Thoracic aorta (tissue), 2 donors: Measurements from ENCODE around the gene OR5A1. TPM values are rescaled to one million over a fixed set of nuclear protein-coding genes. Genes with fewer than 3 reads are reported as not detected.
"Not testable (repeated sequence)": the region's sequence is repeated elsewhere in the genome, so short reads cannot be mapped to it uniquely, and the experiment has no call there.

Experiments
- ATAC-seq: fragments of 150-250 bp; one replicate; pipeline ENCODE4 v1.8.0; 2017; ENCODE audit warnings: low read depth; ENCODE audit not compliant: insufficient number of reproducible peaks, low FRiP score
- DNase-seq: peaks from one replicate; pipeline ENCODE4 v3.0.0-alpha.2; 2020; ENCODE audit warnings: low spot score
- H3K27ac ChIP-seq, 2 donors: fragments of 200-600 bp; sonication (generic); 1 replicate in 1 of 2; 2 replicates in 1 of 2; pipeline ENCODE4 v1.5.1; 2016; ENCODE audit warnings: mild to moderate bottlenecking in 2 of 2, moderate library complexity in 2 of 2
- H3K27me3 ChIP-seq: fragments of 200-600 bp; sonication (generic); replicated peaks from 2 replicates; pipeline ENCODE4 v1.6.0; 2016; ENCODE audit warnings: mild to moderate bottlenecking; ENCODE audit not compliant: insufficient read depth
- H3K36me3 ChIP-seq: fragments of 200-600 bp; sonication (generic); one replicate; pipeline ENCODE4 v1.5.1; 2016
- H3K4me1 ChIP-seq, 2 donors: fragments of 200-600 bp; sonication (generic); 1 replicate in 1 of 2; 2 replicates in 1 of 2; pipeline versions ENCODE4 v1.5.1 to v1.6.0; 2016; ENCODE audit warnings: low read depth in 2 of 2, mild to moderate bottlenecking in 1 of 2; ENCODE audit not compliant: control insufficient read depth in 1 of 2
- H3K4me3 ChIP-seq: fragments of 200-600 bp; sonication (generic); 2 replicates; pipeline ENCODE4 v1.5.1; 2016; ENCODE audit warnings: mild to moderate bottlenecking
- H3K9me3 ChIP-seq: fragments of 200-600 bp; sonication (generic); 2 replicates; pipeline ENCODE4 v1.5.1; 2016
- total RNA-seq, 2 donors: library from RNA; depleted of rRNA; stranded (reverse); fragments of >200 nt; gene quantifications; one replicate each; pipeline versions ENCODE4 v1.1.0 to v1.2.3, GENCODE V29; 2016
- TF ChIP-seq, protein P1 (sequence below): fragments of 200-600 bp; sonication (generic); IDR thresholded peaks from one replicate; pipeline ENCODE4 v1.5.1; 2019; ENCODE audit warnings: antibody characterized with exemption

The OR5A1 gene
- total RNA-seq, 2 donors from 2014 or later, result not detected

DNA sequence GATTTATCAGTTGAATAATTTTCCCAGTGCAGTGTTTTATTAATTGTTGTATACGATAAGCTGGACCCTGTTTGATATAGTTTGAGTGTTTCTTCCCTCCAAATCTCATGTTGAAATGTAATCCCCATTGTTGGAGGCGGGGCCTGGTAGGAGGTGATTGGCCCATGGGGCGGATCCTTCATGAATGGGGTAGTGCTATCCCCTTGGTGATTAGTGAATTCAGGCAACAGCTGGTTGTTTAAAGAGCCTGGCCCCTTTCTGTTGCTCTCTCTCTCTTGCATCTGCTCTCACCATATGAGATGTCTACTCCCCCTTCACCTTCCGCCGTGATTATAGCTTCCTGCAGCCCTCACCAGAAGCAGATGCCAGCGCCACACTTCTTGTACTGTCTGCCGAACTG lies 1.5 kb downstream of the OR5A1 start:
- DNase-seq (no peak), ATAC-seq (no peak)
- TF ChIP-seq, protein P1, sequence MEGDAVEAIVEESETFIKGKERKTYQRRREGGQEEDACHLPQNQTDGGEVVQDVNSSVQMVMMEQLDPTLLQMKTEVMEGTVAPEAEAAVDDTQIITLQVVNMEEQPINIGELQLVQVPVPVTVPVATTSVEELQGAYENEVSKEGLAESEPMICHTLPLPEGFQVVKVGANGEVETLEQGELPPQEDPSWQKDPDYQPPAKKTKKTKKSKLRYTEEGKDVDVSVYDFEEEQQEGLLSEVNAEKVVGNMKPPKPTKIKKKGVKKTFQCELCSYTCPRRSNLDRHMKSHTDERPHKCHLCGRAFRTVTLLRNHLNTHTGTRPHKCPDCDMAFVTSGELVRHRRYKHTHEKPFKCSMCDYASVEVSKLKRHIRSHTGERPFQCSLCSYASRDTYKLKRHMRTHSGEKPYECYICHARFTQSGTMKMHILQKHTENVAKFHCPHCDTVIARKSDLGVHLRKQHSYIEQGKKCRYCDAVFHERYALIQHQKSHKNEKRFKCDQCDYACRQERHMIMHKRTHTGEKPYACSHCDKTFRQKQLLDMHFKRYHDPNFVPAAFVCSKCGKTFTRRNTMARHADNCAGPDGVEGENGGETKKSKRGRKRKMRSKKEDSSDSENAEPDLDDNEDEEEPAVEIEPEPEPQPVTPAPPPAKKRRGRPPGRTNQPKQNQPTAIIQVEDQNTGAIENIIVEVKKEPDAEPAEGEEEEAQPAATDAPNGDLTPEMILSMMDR, result no peak
- H3K27ac ChIP-seq, result no peak overlapping the region
- no peak overlapping the region for H3K4me3 ChIP-seq
- no peaks in the 10 kb centered on the region for H3K36me3 ChIP-seq
- no peaks in the 10 kb centered on the region for H3K4me1 ChIP-seq
- H3K9me3 ChIP-seq, result no peaks in the 10 kb centered on the region
- H3K27me3 ChIP-seq, result no peaks in the 10 kb centered on the region

DNA sequence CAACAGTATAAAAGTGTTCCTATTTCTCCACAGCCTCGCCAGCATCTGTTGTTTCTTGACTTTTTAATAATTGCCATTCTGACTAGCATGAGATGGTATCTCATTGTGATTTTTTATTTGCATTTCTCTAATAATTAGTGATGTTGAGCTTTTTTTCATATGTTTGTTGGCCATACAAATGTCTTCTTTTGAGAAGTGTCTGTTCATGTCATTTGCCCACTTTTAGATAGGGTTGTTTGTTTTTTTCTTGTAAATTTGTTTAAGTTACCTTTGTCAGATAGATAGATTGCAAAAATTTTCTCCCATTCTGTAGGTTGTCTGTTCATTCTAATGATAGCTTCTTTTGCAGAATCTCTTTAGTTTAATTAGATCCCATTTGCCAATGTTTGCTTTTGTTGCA lies 9.4 kb downstream of the OR5A1 start:
- not testable (repeated sequence) for H3K27me3 ChIP-seq, H3K9me3 ChIP-seq, H3K4me1 ChIP-seq, ATAC-seq, H3K4me3 ChIP-seq, DNase-seq, H3K27ac ChIP-seq, H3K36me3 ChIP-seq

DNA sequence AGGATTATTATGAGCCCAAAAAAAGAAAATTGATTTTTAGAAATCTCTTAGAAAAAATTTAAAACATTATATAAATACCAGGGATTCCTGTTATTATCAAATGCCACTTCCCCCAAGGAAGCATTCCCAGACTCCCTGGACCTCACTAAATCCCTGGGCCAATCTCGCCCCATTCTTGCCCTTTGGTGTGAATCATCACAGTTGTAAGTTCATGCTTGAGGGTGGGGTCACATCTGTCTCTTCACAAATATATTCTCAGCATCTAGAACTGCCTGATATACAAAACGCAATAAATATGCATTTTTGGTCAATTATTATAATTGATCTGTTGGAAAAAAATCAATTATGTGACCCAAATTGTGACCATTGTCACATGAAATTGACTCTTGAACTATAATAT lies 12.2 kb downstream of the OR5A1 start:
- ATAC-seq (no peak), DNase-seq (no peak)
- no peaks in the 10 kb centered on the region for H3K36me3 ChIP-seq
- H3K4me3 ChIP-seq, result no peak overlapping the region
- no peak overlapping the region for H3K27ac ChIP-seq
- TF ChIP-seq, protein P1, result no peak
- H3K4me1 ChIP-seq, result no peaks in the 10 kb centered on the region
- H3K9me3 ChIP-seq, result no peaks in the 10 kb centered on the region
- H3K27me3 ChIP-seq, result no peaks in the 10 kb centered on the region

DNA sequence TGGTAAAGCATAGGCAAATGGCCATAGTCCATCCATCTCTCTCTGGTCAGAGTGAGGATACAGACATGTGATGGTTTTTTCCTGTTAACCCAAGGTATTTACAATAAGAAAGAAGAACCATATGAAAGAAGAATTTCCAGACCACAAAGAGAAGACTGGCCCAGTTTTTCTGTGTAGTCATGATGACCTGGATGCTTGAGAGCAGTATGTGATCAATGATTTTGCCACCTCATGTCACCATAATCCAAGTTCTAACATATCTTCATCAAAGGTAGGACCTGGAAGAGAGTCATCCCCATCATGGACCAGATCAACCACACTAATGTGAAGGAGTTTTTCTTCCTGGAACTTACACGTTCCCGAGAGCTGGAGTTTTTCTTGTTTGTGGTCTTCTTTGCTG lies 20.4 kb downstream of the OR5A1 start, which contains the start of gene OR4D6:
Gene OR4D6, plus strand, starts transcription at position 301 of the 400 bp plus-strand sequence. Its CDS starts 0 bp downstream, at position 301.
- Histone ChIP-seq H3K9me3 (no peaks in the 10 kb centered on the region), H3K4me1 (no peaks in the 10 kb centered on the region), H3K36me3 (no peaks in the 10 kb centered on the region), H3K27ac (no peak within 1 kb of the TSS), H3K27me3 (no peaks in the 10 kb centered on the region), H3K4me3 (no peak within 1 kb of the TSS)
- ATAC-seq (no peak), DNase-seq (no peak)
- TF ChIP-seq, protein P1, result no peak

DNA sequence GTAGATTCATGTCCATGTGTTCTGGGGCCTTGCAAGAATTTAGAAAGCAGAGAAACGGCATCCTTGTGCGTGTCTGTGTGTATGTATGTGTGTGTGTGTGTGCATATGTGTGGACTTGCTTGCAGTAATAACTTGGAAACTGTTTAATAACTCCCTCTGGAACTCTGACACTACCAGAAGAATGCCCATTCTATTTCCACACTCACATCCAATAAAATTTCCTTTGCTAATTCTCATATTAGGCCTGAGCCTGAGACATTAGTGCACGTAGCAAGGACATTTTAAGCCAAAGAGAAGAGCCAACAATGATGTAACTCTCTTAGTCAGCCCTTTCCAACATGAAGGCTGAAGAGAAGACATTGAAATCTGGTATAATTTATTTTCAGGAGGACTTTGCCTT lies 23.6 kb downstream of the OR5A1 start:
- TF ChIP-seq, protein P1, result no peak
- Histone ChIP-seq H3K36me3 (no peaks in the 10 kb centered on the region), H3K4me1 (no peaks in the 10 kb centered on the region), H3K4me3 (no peak overlapping the region), H3K27ac (no peak overlapping the region), H3K27me3 (no peaks in the 10 kb centered on the region), H3K9me3 (no peaks in the 10 kb centered on the region)
- DNase-seq (no peak), ATAC-seq (no peak)

DNA sequence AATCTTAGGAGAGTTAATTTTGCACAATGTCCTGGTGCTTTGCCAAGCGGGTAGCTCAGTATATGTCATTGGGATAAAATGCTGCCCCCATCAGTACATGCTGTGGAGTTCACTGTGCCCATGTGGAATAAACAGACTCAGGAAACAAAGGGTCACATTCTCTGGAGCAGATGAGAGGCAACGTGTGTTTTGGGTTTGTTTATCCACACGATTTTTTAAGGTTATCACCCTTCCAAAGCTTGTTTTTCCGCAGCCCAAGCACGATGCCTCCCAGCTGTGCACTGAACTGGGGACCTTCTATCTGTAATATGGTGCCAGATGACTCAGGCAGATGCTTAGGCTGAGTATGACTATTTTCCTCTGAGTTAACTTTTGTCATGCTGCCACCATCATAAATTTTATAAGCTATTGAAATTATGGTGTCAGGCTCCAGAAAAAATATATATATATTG lies 26.9 kb downstream of the OR5A1 start:
- ATAC-seq, result no peak
- H3K27ac ChIP-seq, result no peak overlapping the region

More for the DNA sequence above, 26.9 kb downstream of the OR5A1 start:
- H3K9me3 ChIP-seq, result no peaks in the 10 kb centered on the region
- TF ChIP-seq, protein P1, result no peak
- no peak overlapping the region for H3K4me3 ChIP-seq
- no peaks in the 10 kb centered on the region for H3K4me1 ChIP-seq
- H3K27me3 ChIP-seq, result no peaks in the 10 kb centered on the region
- no peak for DNase-seq
- H3K36me3 ChIP-seq, result no peaks in the 10 kb centered on the region
